Stimulated activated CD4-positive, alpha-beta T cell treated with anti-CD3 and anti-CD28 coated beads, Interleukin-4, amount 100 ng/mL, for 24 hours (primary cell): ENCODE results near the gene SLC35A4.
"Not testable (repeated sequence)": the region's sequence is repeated elsewhere in the genome, so short reads cannot be mapped to it uniquely, and the experiment has no call there.

Experiments used
- DNase-seq: peaks from one replicate; pipeline ENCODE4 v3.0.0-alpha.2; 2020

Gene SLC35A4

GRCh38 chr5:140558542-140558941 is 6.1 kb upstream of the SLC35A4 start:
- no peak for DNase-seq

DNA sequence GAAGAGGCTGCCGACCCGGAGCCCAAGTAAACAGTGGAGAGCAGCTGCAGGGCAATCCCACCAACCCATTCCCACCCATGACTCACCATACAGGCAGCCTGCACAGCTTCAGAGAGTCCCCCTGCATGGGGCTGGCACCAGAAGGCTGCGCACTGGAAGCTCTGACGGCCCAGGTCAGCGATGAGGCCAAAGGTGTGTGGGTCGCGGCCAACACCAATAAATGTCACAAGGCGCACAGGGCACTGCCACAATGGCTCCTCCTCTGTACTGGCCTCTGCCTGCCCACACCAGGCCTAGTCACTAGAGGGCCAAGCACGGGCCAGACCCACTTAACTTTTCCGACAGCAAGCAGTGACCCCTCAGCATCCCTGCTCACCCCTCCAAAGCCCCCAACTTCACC is 4.4 kb upstream of the SLC35A4 start:
- no peak for DNase-seq

GRCh38 chr5:140561753-140562523 is 2.7 kb upstream of the SLC35A4 start:
- no peak for DNase-seq

GRCh38 chr5:140563596-140563995 is 1.0 kb upstream of the SLC35A4 start:
- DNase-seq = no peak

- DNase-seq = no peak
These were observed 574 bp downstream of the SLC35A4 start for GRCh38 chr5:140565024-140565779.

- no peak for DNase-seq
These were observed 1.1 kb downstream of the SLC35A4 start for GRCh38 chr5:140565780-140566095.

GRCh38 chr5:140566665-140567064 is 2.0 kb downstream of the SLC35A4 start:
- DNase-seq = no peak

GRCh38 chr5:140567136-140567818 is 2.6 kb downstream of the SLC35A4 start:
- DNase-seq = no peak

DNA sequence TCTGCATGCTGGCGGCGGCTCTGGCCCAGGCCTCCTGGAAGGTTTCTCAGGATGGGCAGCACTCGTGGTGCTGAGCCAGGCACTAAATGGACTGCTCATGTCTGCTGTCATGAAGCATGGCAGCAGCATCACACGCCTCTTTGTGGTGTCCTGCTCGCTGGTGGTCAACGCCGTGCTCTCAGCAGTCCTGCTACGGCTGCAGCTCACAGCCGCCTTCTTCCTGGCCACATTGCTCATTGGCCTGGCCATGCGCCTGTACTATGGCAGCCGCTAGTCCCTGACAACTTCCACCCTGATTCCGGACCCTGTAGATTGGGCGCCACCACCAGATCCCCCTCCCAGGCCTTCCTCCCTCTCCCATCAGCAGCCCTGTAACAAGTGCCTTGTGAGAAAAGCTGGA is 3.2 kb downstream of the SLC35A4 start:
- no peak for DNase-seq

GRCh38 chr5:140568443-140569063 is 3.9 kb downstream of the SLC35A4 start:
- DNase-seq = no peak

GRCh38 chr5:140569197-140569596 is 4.6 kb downstream of the SLC35A4 start:
- no peak for DNase-seq

GRCh38 chr5:140570058-140570457 is 5.4 kb downstream of the SLC35A4 start:
- no peak for DNase-seq

DNA sequence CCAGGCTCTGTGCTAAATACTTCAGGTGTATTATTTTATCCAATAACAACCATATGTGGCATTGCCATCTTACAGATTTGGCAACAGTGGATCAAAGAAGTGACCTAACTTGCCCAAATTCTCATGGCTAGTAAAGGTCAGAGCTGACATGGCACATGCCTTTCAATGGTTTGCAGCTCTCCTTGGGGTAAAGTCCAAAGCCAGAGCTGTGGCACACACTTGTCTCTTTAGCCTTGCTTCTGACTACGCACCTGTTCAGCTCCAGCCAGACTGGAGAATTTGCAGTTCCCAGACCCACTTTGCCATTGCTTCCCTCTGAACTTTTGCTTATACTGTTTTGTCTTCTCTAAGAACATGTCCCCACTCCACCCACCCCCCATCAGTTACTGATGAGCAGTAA is 5.9 kb downstream of the SLC35A4 start:
- no peak for DNase-seq

- no peak for DNase-seq
These were observed 6.5 kb downstream of the SLC35A4 start for GRCh38 chr5:140571105-140571504.

GRCh38 chr5:140573683-140574082 is 9.1 kb downstream of the SLC35A4 start:
- DNase-seq = no peak

GRCh38 chr5:140574165-140574564 is 9.5 kb downstream of the SLC35A4 start:
- DNase-seq = no peak

GRCh38 chr5:140575309-140575708 is 10.7 kb downstream of the SLC35A4 start:
- DNase-seq = no peak

GRCh38 chr5:140576776-140577201 is 12.2 kb downstream of the SLC35A4 start:
- no peak for DNase-seq

GRCh38 chr5:140579188-140579747 is 14.6 kb downstream of the SLC35A4 start:
- not testable (repeated sequence) for DNase-seq

DNA sequence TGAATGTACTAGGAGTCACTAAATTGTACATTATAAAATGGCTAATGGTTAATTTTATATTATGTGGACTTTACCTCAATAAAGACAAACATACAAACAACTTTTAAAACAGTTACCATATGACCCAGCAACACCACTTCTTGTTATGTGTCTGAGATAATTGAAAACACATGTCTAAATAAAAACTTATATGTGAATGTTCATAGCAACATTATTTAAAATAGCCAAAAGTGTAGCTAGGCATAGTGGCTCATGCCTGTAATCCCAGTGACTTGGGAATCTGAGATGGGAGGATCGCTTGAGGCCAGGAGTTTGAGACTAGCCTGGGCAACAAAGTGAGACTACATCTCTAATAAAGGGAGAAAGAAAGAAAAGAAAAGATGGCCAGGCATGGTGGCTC is 22.9 kb downstream of the SLC35A4 start:
- DNase-seq = no peak

GRCh38 chr5:140588311-140589070 is 23.9 kb downstream of the SLC35A4 start:
- DNase-seq = no peak

DNA sequence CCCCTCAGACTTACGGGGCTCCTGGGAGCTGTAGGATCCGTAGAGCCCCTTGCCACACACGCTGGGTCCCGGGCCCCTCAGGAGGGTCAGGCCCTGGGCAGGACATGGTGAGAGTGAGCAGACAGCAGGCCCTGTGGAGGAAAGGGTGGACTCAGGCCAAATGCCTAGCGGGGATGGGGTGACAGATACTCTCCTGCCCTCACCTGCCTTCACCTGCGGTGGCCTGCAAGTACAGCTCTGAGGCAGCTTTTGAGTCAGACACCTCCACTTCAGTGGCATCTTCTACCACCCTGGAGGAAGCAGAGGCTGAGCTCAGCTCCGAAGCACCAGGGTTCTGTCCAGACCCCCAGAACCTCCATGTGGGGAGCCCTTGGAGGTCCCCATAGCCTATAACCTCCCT is 26.2 kb downstream of the SLC35A4 start:
- no peak for DNase-seq
